OCI-LY1 (cell line): ENCODE measurements around the gene ESYT2.

Experiments used
- H2AFZ ChIP-seq: fragments of 200-600 bp; sonication (generic), shearing (Covaris generic); 2 replicates; pipeline ENCODE4 v1.6.0; 2014; ENCODE audit warnings: antibody characterized with exemption, mild to moderate bottlenecking, low read length
- H3F3A ChIP-seq: fragments of 200-600 bp; sonication (generic), shearing (Covaris generic); 2 replicates; pipeline ENCODE4 v1.6.0; 2014; ENCODE audit warnings: mild to moderate bottlenecking, antibody characterized with exemption, low read length, moderate library complexity; ENCODE audit not compliant: insufficient read depth
- H3K27ac ChIP-seq: fragments of 200-600 bp; sonication (generic); 2 replicates; pipeline ENCODE4 v1.5.1; 2014; ENCODE audit warnings: low read length, mixed run types, mild to moderate bottlenecking, low read depth; ENCODE audit not compliant: poor library complexity, severe bottlenecking
- H3K27me3 ChIP-seq: fragments of 200-600 bp; sonication (generic); 2 replicates; pipeline ENCODE4 v1.6.0; 2014; ENCODE audit warnings: antibody characterized with exemption, mild to moderate bottlenecking, low read length, moderate library complexity; ENCODE audit not compliant: insufficient read depth
- H3K36me3 ChIP-seq: fragments of 200-600 bp; sonication (generic); 2 replicates; pipeline ENCODE4 v1.6.1; 2014; ENCODE audit warnings: mild to moderate bottlenecking, antibody characterized with exemption, low read length, moderate library complexity, mixed read lengths; ENCODE audit not compliant: insufficient read depth
- H3K4me1 ChIP-seq: fragments of 200-600 bp; sonication (generic); 2 replicates; pipeline ENCODE4 v1.5.1; 2014; ENCODE audit warnings: mild to moderate bottlenecking, low read length, moderate library complexity; ENCODE audit not compliant: insufficient read depth, severe bottlenecking
- H3K4me2 ChIP-seq: fragments of 200-600 bp; sonication (generic), shearing (Covaris generic); 2 replicates; pipeline ENCODE4 v1.6.1; 2014; ENCODE audit warnings: low read length
- H3K4me3 ChIP-seq: fragments of 200-600 bp; sonication (generic); 2 replicates; pipeline ENCODE4 v1.5.1; 2014; ENCODE audit warnings: low read length, low read depth, mild to moderate bottlenecking, mixed read lengths; ENCODE audit not compliant: poor library complexity, severe bottlenecking
- H3K79me2 ChIP-seq: fragments of 200-600 bp; shearing (Covaris generic); 2 replicates; pipeline ENCODE4 v1.6.1; 2016; ENCODE audit warnings: mixed run types, low read length, mixed read lengths; ENCODE audit not compliant: insufficient read depth
- H3K9ac ChIP-seq: fragments of 200-600 bp; sonication (generic), shearing (Covaris generic); 2 replicates; pipeline ENCODE4 v1.6.1; 2014; ENCODE audit warnings: mild to moderate bottlenecking, low read length, mixed read lengths
- H3K9me2 ChIP-seq: fragments of 200-600 bp; sonication (generic), shearing (Covaris generic); 2 replicates; pipeline ENCODE4 v1.6.1; 2014; ENCODE audit warnings: low read depth, mild to moderate bottlenecking, low read length, mixed read lengths
- H3K9me3 ChIP-seq: fragments of 200-600 bp; shearing (Covaris generic); 2 replicates; pipeline ENCODE4 v1.6.1; 2014; ENCODE audit warnings: low read length, mixed read lengths
- H4K20me1 ChIP-seq: fragments of 200-600 bp; sonication (generic), shearing (Covaris generic); 2 replicates; pipeline ENCODE4 v1.6.0; 2016; ENCODE audit warnings: mild to moderate bottlenecking, low read length; ENCODE audit not compliant: insufficient read depth
- EZH2 ChIP-seq: fragments of 200-600 bp; sonication (generic), shearing (Covaris generic); IDR thresholded peaks from 2 replicates; pipeline ENCODE4 v1.8.0; 2017; ENCODE audit warnings: borderline replicate concordance, mixed run types, mild to moderate bottlenecking, antibody characterized with exemption, low read length, moderate library complexity, mixed read lengths
- TF ChIP-seq, protein P1 (sequence below): fragments of 200-600 bp; sonication (generic), shearing (Covaris generic); IDR thresholded peaks from 2 replicates; pipeline ENCODE4 v1.5.1; 2017; ENCODE audit warnings: mild to moderate bottlenecking, antibody characterized with exemption, low read length, moderate library complexity, mixed read lengths

The ESYT2 gene

DNA sequence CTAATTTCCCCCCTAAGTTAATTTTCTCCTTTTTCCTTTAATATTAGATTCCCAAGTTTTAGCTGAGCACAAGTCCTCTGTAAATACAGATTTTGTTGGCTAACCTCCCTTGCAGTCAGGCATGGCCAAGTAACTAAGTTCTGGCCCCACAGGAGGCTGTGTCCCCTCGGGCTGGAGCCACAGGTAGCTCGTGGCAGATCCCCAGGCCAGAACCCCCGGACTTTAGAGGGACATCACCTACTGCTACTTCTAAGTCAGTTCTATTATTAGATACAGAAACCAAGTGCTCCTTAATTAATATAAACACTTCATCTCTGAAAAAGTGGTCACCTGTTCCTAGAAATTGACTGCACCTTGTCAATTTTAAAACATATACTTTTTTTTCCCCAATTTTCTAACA is 78.6 kb downstream of the ESYT2 start:
- no peak overlapping the region for H3K4me2 ChIP-seq

DNA sequence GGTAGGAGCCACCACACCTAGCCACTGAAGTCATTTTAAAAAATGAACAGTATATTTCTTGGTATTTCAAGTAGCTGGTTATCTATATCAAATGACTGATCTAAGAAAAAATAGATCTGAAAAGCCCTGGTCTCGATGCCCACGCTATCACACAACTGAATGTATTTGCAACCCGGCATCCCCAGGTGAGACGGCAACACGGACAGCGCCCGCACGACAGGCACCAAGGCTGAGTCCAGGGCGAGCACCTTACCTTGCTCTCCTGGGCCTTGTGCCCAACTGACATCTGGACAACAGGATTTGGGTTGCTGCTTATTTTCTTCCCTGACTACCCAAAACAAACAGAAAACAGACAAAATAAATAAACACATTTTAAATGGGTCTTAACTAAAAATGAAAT is 79.9 kb downstream of the ESYT2 start:
- H3K36me3 ChIP-seq: no peaks in the 10 kb centered on the region
- H3K79me2 ChIP-seq: no peaks in the 10 kb centered on the region
- H3K9ac ChIP-seq: no peak overlapping the region
- no peaks in the 10 kb centered on the region for H3F3A ChIP-seq
- H3K4me2 ChIP-seq: no peak overlapping the region
- no peak overlapping the region for H2AFZ ChIP-seq
- H3K9me3 ChIP-seq: no peaks in the 10 kb centered on the region
- no peak for TF ChIP-seq EZH2
- TF ChIP-seq, protein P1, sequence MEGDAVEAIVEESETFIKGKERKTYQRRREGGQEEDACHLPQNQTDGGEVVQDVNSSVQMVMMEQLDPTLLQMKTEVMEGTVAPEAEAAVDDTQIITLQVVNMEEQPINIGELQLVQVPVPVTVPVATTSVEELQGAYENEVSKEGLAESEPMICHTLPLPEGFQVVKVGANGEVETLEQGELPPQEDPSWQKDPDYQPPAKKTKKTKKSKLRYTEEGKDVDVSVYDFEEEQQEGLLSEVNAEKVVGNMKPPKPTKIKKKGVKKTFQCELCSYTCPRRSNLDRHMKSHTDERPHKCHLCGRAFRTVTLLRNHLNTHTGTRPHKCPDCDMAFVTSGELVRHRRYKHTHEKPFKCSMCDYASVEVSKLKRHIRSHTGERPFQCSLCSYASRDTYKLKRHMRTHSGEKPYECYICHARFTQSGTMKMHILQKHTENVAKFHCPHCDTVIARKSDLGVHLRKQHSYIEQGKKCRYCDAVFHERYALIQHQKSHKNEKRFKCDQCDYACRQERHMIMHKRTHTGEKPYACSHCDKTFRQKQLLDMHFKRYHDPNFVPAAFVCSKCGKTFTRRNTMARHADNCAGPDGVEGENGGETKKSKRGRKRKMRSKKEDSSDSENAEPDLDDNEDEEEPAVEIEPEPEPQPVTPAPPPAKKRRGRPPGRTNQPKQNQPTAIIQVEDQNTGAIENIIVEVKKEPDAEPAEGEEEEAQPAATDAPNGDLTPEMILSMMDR: no peak
- no peak overlapping the region for H3K27ac ChIP-seq
- H3K27me3 ChIP-seq: no peaks in the 10 kb centered on the region
- H3K9me2 ChIP-seq: no peaks in the 10 kb centered on the region
- H3K4me1 ChIP-seq: no peaks in the 10 kb centered on the region
- no peaks in the 10 kb centered on the region for H4K20me1 ChIP-seq
- H3K4me3 ChIP-seq: no peak overlapping the region

More for the DNA sequence above, 78.6 kb downstream of the ESYT2 start:
- H3K9me2 ChIP-seq: no peaks in the 10 kb centered on the region
- no peak overlapping the region for H3K4me3 ChIP-seq
- H3K79me2 ChIP-seq: no peaks in the 10 kb centered on the region
- no peaks in the 10 kb centered on the region for H3K4me1 ChIP-seq
- H3K27me3 ChIP-seq: no peaks in the 10 kb centered on the region
- H3K27ac ChIP-seq: no peak overlapping the region
- no peak overlapping the region for H2AFZ ChIP-seq
- H3K9ac ChIP-seq: no peak overlapping the region
- H3K9me3 ChIP-seq: no peaks in the 10 kb centered on the region
- TF ChIP-seq, protein P1: no peak
- no peak for TF ChIP-seq EZH2
- no peaks in the 10 kb centered on the region for H4K20me1 ChIP-seq
- no peaks in the 10 kb centered on the region for H3K36me3 ChIP-seq
- no peaks in the 10 kb centered on the region for H3F3A ChIP-seq

DNA sequence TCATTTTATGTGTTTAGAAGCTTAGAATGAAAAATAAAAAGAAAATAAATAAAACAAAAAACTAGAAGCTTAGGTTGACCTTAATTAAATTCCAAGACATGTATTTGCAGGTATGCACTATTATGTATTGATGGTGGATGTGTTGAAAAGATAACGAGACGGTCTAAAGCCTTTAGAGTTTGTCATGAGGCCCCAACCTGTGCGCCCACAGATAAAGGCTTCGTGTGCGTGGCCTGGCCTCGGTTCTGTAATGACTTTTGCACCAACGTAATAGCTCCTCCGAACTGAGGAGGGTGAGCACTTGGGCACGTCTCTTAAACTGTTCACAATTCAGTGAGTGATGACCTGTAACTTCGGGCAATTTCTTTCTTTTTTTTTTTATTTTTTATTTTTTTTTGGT is 81.0 kb downstream of the ESYT2 start:
- Histone ChIP-seq H3K4me2 (no peak overlapping the region), H3K36me3 (no peaks in the 10 kb centered on the region; the same call in 1 of the 2 replicates), H3K4me3 (no peak overlapping the region), H4K20me1 (no peaks in the 10 kb centered on the region), H3K9me3 (no peaks in the 10 kb centered on the region), H3K9me2 (no peaks in the 10 kb centered on the region), H3F3A (no peaks in the 10 kb centered on the region), H2AFZ (no peak overlapping the region), H3K27me3 (no peaks in the 10 kb centered on the region), H3K9ac (no peak overlapping the region), H3K79me2 (no peaks in the 10 kb centered on the region), H3K4me1 (no peaks in the 10 kb centered on the region), H3K27ac (no peak overlapping the region)
- no peak for TF ChIP-seq EZH2
- TF ChIP-seq, protein P1: no peak
